ENCODE data around the gene SRSF8.

GRCh38 chr11:95065336-95065735 is 1.4 kb upstream of the SRSF8 start:
- no peak for TF ChIP-seq POLR2A (IDR thresholded peaks at IDR 0.05; ENCODE audit: low read depth, low read length)
- TF ChIP-seq, protein P1, sequence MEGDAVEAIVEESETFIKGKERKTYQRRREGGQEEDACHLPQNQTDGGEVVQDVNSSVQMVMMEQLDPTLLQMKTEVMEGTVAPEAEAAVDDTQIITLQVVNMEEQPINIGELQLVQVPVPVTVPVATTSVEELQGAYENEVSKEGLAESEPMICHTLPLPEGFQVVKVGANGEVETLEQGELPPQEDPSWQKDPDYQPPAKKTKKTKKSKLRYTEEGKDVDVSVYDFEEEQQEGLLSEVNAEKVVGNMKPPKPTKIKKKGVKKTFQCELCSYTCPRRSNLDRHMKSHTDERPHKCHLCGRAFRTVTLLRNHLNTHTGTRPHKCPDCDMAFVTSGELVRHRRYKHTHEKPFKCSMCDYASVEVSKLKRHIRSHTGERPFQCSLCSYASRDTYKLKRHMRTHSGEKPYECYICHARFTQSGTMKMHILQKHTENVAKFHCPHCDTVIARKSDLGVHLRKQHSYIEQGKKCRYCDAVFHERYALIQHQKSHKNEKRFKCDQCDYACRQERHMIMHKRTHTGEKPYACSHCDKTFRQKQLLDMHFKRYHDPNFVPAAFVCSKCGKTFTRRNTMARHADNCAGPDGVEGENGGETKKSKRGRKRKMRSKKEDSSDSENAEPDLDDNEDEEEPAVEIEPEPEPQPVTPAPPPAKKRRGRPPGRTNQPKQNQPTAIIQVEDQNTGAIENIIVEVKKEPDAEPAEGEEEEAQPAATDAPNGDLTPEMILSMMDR (IDR thresholded peaks at IDR 0.05; ENCODE audit: extremely low read depth in 1 of 2, insufficient read depth in 1 of 2, low read depth in 1 of 2, low read length in 2 of 2) = no peak
- no peak for TF ChIP-seq EZH2 (IDR thresholded peaks at IDR 0.05; ENCODE audit: borderline replicate concordance, low read depth, low read length, severe bottlenecking)
- no peak for TF ChIP-seq POLR2AphosphoS5 (IDR thresholded peaks at IDR 0.05; ENCODE audit: insufficient read depth, low read depth, low read length)
- TF ChIP-seq, protein P2, sequence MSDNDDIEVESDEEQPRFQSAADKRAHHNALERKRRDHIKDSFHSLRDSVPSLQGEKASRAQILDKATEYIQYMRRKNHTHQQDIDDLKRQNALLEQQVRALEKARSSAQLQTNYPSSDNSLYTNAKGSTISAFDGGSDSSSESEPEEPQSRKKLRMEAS (IDR thresholded peaks at IDR 0.05; ENCODE audit: insufficient read depth, insufficient read length) = no peak
- no peak for TF ChIP-seq FOS (IDR thresholded peaks at IDR 0.05; ENCODE audit: borderline replicate concordance, insufficient read depth, low read length)
- no peak for TF ChIP-seq MYC (IDR thresholded peaks at IDR 0.05; ENCODE audit: low read depth, low read length)
